Neural cell (in vitro differentiated cells): Measurements from ENCODE around the gene ZGLP1.

ENCODE experiments used
- CTCF ChIP-seq: fragments of 450-650 bp; IDR thresholded peaks from 2 replicates; pipeline ENCODE4 v1.5.1; 2014; ENCODE audit warnings: antibody characterized with exemption, mild to moderate bottlenecking, moderate library complexity; ENCODE audit not compliant: poor library complexity, severe bottlenecking
- EP300 ChIP-seq: fragments of 450-650 bp; conservative IDR thresholded peaks from 2 replicates; pipeline ENCODE4 v1.6.1; 2014; ENCODE audit warnings: antibody characterized with exemption, mild to moderate bottlenecking, moderate library complexity; ENCODE audit not compliant: poor library complexity, severe bottlenecking
- EZH2 ChIP-seq: fragments of 200-600, 300-800 bp; shearing (Covaris generic), sonication (generic); IDR thresholded peaks from 2 replicates; pipeline ENCODE4 v1.6.1; 2014; ENCODE audit warnings: antibody characterized with exemption, low read length, borderline replicate concordance, mild to moderate bottlenecking; ENCODE audit not compliant: insufficient read depth, poor library complexity, severe bottlenecking
- POLR2AphosphoS5 ChIP-seq: IDR thresholded peaks from 2 replicates; pipeline ENCODE4 v1.6.1; 2012
- RAD21 ChIP-seq: fragments of 450-650 bp; conservative IDR thresholded peaks from 2 replicates; pipeline ENCODE4 v1.6.1; 2014; ENCODE audit warnings: antibody characterized with exemption, mild to moderate bottlenecking, moderate library complexity
- SMC3 ChIP-seq: fragments of 450-650 bp; conservative IDR thresholded peaks from 2 replicates; pipeline ENCODE4 v1.6.1; 2014; ENCODE audit warnings: antibody characterized with exemption, mild to moderate bottlenecking, moderate library complexity; ENCODE audit not compliant: poor library complexity
- TAF1 ChIP-seq: IDR thresholded peaks from 2 replicates; pipeline ENCODE4 v1.6.1; 2012; ENCODE audit warnings: low read depth
- TF ChIP-seq, protein P1 (sequence below): IDR thresholded peaks from 2 replicates; pipeline ENCODE4 v1.6.1; 2012; ENCODE audit warnings: borderline replicate concordance

DNA sequence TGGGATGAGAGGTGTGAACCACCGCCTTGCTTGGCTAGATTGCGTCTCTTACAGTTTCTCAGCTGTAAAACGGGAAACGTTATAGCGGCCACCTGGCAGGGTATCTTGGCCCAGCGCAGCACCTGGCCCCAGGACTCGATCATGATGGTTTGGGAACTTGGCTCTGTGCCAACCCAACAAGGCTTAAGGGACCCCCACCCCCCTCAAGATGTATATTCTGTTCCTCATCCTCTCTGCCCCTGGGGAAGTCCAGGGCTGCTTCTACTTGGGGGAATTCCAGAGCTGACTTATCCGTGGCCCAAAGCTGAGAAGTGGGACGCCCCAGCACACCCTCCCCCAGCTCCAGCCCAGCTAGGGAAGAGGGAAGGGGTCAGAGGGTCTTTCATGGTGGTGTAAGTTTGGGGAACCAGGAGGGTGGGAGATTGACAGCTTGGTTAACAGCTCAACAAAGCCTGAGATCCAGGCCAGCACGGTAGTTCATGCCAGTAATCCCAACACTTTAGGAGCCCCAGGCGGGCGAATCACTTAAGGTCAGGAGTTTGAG lies 38.0 kb downstream of the ZGLP1 start:
- TF ChIP-seq POLR2AphosphoS5 (no peak), CTCF (no peak), TAF1 (no peak), EZH2 (no peak), SMC3 (no peak), EP300 (no peak), RAD21 (no peak)
- TF ChIP-seq, protein P1, sequence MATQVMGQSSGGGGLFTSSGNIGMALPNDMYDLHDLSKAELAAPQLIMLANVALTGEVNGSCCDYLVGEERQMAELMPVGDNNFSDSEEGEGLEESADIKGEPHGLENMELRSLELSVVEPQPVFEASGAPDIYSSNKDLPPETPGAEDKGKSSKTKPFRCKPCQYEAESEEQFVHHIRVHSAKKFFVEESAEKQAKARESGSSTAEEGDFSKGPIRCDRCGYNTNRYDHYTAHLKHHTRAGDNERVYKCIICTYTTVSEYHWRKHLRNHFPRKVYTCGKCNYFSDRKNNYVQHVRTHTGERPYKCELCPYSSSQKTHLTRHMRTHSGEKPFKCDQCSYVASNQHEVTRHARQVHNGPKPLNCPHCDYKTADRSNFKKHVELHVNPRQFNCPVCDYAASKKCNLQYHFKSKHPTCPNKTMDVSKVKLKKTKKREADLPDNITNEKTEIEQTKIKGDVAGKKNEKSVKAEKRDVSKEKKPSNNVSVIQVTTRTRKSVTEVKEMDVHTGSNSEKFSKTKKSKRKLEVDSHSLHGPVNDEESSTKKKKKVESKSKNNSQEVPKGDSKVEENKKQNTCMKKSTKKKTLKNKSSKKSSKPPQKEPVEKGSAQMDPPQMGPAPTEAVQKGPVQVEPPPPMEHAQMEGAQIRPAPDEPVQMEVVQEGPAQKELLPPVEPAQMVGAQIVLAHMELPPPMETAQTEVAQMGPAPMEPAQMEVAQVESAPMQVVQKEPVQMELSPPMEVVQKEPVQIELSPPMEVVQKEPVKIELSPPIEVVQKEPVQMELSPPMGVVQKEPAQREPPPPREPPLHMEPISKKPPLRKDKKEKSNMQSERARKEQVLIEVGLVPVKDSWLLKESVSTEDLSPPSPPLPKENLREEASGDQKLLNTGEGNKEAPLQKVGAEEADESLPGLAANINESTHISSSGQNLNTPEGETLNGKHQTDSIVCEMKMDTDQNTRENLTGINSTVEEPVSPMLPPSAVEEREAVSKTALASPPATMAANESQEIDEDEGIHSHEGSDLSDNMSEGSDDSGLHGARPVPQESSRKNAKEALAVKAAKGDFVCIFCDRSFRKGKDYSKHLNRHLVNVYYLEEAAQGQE = no peak
